WTC11 (cell line): ENCODE data around the gene PLPP2. TPM values are rescaled to one million over a fixed set of nuclear protein-coding genes. Genes with fewer than 3 reads are reported as not detected.

Experiments used
- ATAC-seq: fragments of 200-7000 bp; cut with Tn5 transposase; 2 replicates; pipeline ENCODE4 v1.10.0; 2021; ENCODE audit warnings: mild to moderate bottlenecking, moderate library complexity
- CTCF ChIA-PET: fragments of 300-600 bp; sonication (Branson Sonifier 250); formaldehyde crosslinking; loops from one replicate; lab custom pipeline; 2021; ENCODE audit warnings: antibody characterized with exemption; lab: Charles Lee
- POLR2A ChIA-PET: fragments of 350-600 bp; sonication (Branson Sonifier 250); formaldehyde crosslinking; loops from one replicate; lab custom pipeline; 2021; ENCODE audit warnings: antibody characterized with exemption; lab: Charles Lee
- DNase-seq: peaks from one replicate; pipeline ENCODE4 v3.0.0; 2021; ENCODE audit warnings: low spot score
- H3K27ac Mint-ChIP-seq: 2 replicates; pipeline ENCODE4 v1.8.0; 2021; ENCODE audit warnings: mixed read lengths
- H3K27me3 Mint-ChIP-seq: 2 replicates; pipeline ENCODE4 v1.8.0; 2021; ENCODE audit warnings: low read depth, mild to moderate bottlenecking, moderate library complexity, mixed read lengths
- H3K36me3 Mint-ChIP-seq: 2 replicates; pipeline ENCODE4 v1.8.0; 2021; ENCODE audit warnings: mixed read lengths
- H3K4me1 Mint-ChIP-seq: 2 replicates; pipeline ENCODE4 v1.8.0; 2022; ENCODE audit warnings: mixed read lengths
- H3K4me3 Mint-ChIP-seq: 2 replicates; pipeline ENCODE4 v1.8.0; 2021; ENCODE audit warnings: mild to moderate bottlenecking, moderate library complexity, mixed read lengths
- H3K9me3 Mint-ChIP-seq: 2 replicates; pipeline ENCODE4 v1.8.0; 2021; ENCODE audit warnings: mixed read lengths
- GABPB1 ChIP-seq: sonication (generic); formaldehyde crosslinking; IDR thresholded peaks from 2 replicates; pipeline ENCODE4 v1.8.1; 2023; ENCODE audit warnings: mild to moderate bottlenecking, missing genetic modification reagents
- JAZF1 ChIP-seq: fragments of 250-450 bp; sonication (Bioruptor Pico); IDR thresholded peaks from 2 replicates; pipeline ENCODE4 v1.9.0; 2021; ENCODE audit warnings: moderate library complexity, mild to moderate bottlenecking, inconsistent platforms
- SP1 ChIP-seq: sonication (generic); formaldehyde crosslinking; conservative IDR thresholded peaks from 2 replicates; pipeline ENCODE4 v1.8.1; 2022; ENCODE audit warnings: missing genetic modification reagents
- TP53 ChIP-seq: sonication (generic); formaldehyde crosslinking; IDR thresholded peaks from 2 replicates; pipeline ENCODE4 v1.8.1; 2023; ENCODE audit warnings: mild to moderate bottlenecking, missing genetic modification reagents
- ZNF138 ChIP-seq: sonication (generic); formaldehyde crosslinking; conservative IDR thresholded peaks from 2 replicates; pipeline ENCODE4 v1.8.1; 2022; ENCODE audit warnings: mild to moderate bottlenecking, moderate library complexity, missing genetic modification reagents
- ZNF263 ChIP-seq: sonication (generic); formaldehyde crosslinking; IDR thresholded peaks from 2 replicates; pipeline ENCODE4 v1.8.1; 2022; ENCODE audit warnings: low read depth, mild to moderate bottlenecking, moderate library complexity, missing genetic modification reagents
- ZNF416 ChIP-seq: fragments of 250-450 bp; sonication (Bioruptor Pico); IDR thresholded peaks from 2 replicates; pipeline ENCODE4 v1.9.0; 2021; ENCODE audit warnings: mild to moderate bottlenecking, inconsistent platforms
- ZNF671 ChIP-seq: fragments of 250-450 bp; sonication (Bioruptor Pico); IDR thresholded peaks from 2 replicates; pipeline ENCODE4 v1.8.0; 2021; ENCODE audit warnings: mild to moderate bottlenecking
- total RNA-seq: library from RNA; stranded (reverse); gene quantifications from 3 replicates; pipeline ENCODE4 v1.2.3, GENCODE V29; 2021
- TF ChIP-seq, protein P1 (sequence below): fragments of 250-450 bp; sonication (Bioruptor Pico); conservative IDR thresholded peaks from 2 replicates; pipeline ENCODE4 v1.9.0; 2021; ENCODE audit warnings: mild to moderate bottlenecking
- TF ChIP-seq, protein P2 (sequence below): sonication (generic); formaldehyde crosslinking; IDR thresholded peaks from 2 replicates; pipeline ENCODE4 v1.8.0; 2022; ENCODE audit warnings: mild to moderate bottlenecking, missing genetic modification reagents
- TF ChIP-seq, protein P3 (sequence below): sonication (generic); formaldehyde crosslinking; IDR thresholded peaks from 2 replicates; pipeline ENCODE4 v1.8.1; 2022; ENCODE audit warnings: low read depth, missing genetic modification reagents, borderline replicate concordance

The PLPP2 gene
- total RNA-seq, 1 experiment from 2014 or later = 78.7 TPM

DNA sequence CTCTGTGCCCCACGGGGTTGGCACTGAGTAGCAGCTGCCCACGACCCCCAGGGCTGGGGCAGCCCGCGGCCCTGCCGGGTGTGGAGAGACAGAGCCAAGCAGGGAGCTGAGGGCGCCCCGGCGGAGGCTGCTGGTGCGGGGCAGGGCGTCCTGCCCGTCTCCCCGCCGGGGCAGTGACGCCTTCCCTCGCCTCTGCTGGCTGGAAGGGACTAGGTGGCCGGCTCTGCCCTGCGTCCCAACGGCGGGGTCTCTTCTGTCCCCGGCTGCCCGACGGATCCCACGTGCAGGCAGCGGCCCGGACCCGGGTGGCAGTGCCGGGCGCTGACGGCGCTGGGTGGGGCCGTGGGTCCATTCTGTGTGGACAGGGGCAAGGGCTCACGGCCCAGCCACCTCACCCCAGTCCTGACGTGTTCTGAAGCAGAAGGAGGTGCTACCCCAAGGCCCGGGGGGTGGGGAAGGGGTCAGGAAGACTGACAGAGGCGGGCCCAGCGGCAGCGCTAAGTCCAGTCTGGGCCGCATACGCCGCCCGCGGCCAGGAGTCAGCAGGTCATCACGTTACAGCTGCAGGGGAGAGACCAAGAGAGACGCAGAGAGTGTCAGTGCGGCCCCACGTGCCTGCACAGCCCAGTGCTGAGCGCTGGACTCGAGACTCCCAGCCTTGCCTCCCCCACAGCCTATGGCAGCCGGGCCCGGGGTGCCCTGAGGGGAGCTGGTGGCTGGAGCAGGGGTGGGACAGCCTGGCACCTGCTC lies 15.1 kb upstream of the PLPP2 start (continued):
- TF ChIP-seq, protein P1, sequence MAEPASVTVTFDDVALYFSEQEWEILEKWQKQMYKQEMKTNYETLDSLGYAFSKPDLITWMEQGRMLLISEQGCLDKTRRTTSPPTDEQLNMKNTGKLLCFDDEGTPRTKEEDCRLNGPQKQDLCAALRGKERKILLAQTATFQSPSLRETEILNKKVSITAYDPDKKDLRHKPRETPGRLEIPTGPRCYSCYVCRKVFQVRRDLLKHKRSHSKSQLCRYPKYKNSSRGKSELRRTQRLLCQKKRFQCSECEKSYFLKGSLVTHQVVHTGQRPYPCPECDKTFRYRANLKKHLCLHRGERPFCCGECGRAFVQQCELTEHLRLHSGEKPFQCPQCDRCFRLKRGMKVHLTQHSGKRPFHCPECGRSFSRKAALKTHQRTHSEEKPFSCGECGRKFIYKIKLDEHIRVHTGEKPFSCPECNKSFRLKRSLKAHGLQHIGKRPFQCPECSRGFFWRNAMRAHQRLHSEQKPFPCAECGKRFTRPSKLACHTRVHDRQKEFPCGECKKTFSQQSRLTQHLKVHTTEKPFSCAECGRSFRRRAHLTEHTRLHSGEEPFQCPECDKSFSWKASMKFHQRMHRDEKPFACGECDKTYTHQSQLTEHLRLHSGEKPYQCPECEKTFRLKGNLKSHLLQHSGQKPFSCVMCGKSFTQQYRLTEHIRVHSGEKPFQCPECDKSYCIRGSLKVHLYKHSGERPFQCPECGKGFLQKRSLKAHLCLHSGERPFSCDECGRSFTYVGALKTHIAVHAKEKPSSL (CRISPR knock-in tag) = no peak
- TF ChIP-seq JAZF1 (CRISPR knock-in tag) = no peak

DNA sequence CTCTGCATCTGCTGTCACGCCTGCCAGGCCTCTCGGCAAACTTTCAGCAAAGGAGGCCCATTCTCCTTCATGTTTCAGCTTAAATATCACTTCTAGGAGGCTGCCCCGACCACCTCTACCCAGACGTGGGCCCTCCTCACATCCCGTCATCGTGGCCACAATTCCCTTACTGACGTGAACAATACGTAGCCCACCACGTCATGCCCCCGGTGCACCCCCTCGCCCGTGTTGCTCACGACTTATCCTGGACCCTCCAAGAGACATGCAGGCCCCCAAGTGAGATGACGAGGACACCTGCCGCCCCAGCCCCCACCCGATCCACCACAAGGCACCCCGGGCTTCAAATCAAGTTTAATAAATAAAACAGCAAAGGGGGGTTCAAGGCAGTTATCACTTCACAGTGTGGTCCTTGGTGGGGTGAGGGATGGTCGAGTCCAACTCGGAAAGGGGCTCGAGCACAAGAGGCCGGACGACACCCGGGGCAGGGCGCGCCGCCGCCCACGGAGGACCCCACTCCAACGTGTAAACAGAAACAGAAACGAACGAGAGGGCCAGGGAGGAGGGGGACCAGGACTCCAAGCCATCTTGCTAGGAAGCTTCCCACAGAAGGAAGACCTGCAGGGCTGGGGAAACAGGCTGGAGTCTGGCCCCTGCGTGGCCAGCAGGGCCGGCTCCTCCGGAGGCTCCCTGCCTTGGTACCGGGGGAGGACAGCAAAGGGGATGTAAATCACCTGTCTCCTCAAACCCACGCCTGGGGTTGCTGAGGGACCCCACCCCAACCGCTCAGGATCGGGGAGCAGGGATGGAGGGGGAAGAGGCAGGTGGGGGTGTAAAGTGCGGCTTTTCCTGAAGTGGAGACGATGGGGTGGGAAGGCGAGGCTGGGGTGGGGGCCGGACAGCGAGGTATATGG lies 14.3 kb upstream of the PLPP2 start:
- POLR2A ChIA-PET = no interaction called here
- H3K27me3 Mint-ChIP-seq = no peaks in the 10 kb centered on the region
- H3K27ac Mint-ChIP-seq = no peak overlapping the region

DNA sequence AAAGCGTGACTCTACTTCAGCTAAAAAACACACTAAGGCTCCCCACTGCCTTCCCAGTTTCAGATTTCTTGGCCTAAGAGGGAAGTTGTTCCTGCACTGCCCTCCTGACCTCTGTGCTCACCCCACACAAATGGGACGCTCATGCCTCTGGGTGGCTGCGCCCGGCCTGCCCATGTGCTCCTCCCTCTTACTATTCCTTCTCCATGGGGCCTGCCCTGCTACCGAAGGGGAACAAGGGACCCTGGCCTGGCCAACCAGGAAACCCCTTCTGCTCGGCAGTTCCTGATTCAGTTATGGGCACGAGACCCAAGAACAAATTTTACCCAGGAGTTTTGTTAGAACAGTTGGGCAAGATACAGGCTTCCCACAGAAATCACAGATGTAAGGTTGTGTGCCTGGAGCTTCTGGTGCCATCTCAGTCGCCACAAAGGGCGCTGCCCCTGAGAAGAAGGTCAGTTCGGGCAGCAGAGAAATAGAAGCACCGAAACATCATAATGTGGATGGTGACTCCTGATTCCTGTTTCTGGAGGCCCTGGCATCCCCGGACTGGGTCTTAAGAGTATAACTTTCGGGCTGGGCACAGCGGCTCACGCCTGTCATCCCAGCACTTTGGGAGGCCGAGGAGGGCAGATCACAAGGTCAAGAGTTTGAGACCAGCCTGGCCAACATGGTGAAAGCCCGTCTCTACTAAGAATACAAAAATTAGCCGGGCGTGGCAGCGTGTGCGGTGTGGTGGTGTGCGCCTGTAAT lies 5.4 kb upstream of the PLPP2 start:
- no peaks in the 10 kb centered on the region for H3K9me3 Mint-ChIP-seq
- POLR2A ChIA-PET = interaction anchor here (0.6 to 0.7 kb wide), 2 partner anchors 381 to 392 kb away, joined by 3 read pairs; no protein-coding TSS in a partner anchor
- TF ChIP-seq ZNF416 (CRISPR knock-in tag) (no peak), ZNF671 (CRISPR knock-in tag) (no peak)
- peaks cover 26% of the 10 kb centered on the region for H3K4me1 Mint-ChIP-seq
- DNase-seq (no peak), ATAC-seq (no peak)
- H3K36me3 Mint-ChIP-seq = no peaks in the 10 kb centered on the region
- CTCF ChIA-PET = interaction anchor here (1.0 to 2.8 kb wide), 8 partner anchors 8 to 214 kb away, joined by 3 to 12 read pairs (median 4); no protein-coding TSS in a partner anchor
- H3K27me3 Mint-ChIP-seq = peaks cover 13% of the 10 kb centered on the region
- H3K27ac Mint-ChIP-seq = peak overlapping the region; percentile 23; the same call in 1 of the 2 replicates
- H3K4me3 Mint-ChIP-seq = no peak overlapping the region

More for the DNA sequence above, 14.3 kb upstream of the PLPP2 start:
- Mint-ChIP-seq H3K9me3 (no peaks in the 10 kb centered on the region), H3K36me3 (peaks cover 16% of the 10 kb centered on the region), H3K4me3 (no peak overlapping the region), H3K4me1 (no peaks in the 10 kb centered on the region)
- TF ChIP-seq ZNF138 (CRISPR knock-in tag) (no peak), TP53 (no peak), SP1 (CRISPR knock-in tag) (no peak), JAZF1 (CRISPR knock-in tag) (no peak), ZNF263 (CRISPR knock-in tag) (no peak), GABPB1 (CRISPR knock-in tag) (no peak)
- TF ChIP-seq, protein P2, sequence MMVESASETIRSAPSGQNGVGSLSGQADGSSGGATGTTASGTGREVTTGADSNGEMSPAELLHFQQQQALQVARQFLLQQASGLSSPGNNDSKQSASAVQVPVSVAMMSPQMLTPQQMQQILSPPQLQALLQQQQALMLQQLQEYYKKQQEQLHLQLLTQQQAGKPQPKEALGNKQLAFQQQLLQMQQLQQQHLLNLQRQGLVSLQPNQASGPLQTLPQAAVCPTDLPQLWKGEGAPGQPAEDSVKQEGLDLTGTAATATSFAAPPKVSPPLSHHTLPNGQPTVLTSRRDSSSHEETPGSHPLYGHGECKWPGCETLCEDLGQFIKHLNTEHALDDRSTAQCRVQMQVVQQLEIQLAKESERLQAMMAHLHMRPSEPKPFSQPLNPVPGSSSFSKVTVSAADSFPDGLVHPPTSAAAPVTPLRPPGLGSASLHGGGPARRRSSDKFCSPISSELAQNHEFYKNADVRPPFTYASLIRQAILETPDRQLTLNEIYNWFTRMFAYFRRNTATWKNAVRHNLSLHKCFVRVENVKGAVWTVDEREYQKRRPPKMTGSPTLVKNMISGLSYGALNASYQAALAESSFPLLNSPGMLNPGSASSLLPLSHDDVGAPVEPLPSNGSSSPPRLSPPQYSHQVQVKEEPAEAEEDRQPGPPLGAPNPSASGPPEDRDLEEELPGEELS (CRISPR knock-in tag) = no peak
- TF ChIP-seq, protein P3, sequence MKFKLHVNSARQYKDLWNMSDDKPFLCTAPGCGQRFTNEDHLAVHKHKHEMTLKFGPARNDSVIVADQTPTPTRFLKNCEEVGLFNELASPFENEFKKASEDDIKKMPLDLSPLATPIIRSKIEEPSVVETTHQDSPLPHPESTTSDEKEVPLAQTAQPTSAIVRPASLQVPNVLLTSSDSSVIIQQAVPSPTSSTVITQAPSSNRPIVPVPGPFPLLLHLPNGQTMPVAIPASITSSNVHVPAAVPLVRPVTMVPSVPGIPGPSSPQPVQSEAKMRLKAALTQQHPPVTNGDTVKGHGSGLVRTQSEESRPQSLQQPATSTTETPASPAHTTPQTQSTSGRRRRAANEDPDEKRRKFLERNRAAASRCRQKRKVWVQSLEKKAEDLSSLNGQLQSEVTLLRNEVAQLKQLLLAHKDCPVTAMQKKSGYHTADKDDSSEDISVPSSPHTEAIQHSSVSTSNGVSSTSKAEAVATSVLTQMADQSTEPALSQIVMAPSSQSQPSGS (CRISPR knock-in tag) = no peak
- ATAC-seq (no peak), DNase-seq (no peak)
- CTCF ChIA-PET = interaction anchor here (1.0 to 1.1 kb wide), 2 partner anchors 10 to 201 kb away, joined by 3 read pairs; no protein-coding TSS in a partner anchor
